Measurements from ENCODE around the gene EBI3. TPM values are rescaled to one million over a fixed set of nuclear protein-coding genes. Genes with fewer than 3 reads are reported as not detected.
"Not testable (repeated sequence)": the region's sequence is repeated elsewhere in the genome, so short reads cannot be mapped to it uniquely, and the experiment has no call there.

The EBI3 gene
- total RNA-seq, 1 experiment from 2014 or later, result not detected

DNA sequence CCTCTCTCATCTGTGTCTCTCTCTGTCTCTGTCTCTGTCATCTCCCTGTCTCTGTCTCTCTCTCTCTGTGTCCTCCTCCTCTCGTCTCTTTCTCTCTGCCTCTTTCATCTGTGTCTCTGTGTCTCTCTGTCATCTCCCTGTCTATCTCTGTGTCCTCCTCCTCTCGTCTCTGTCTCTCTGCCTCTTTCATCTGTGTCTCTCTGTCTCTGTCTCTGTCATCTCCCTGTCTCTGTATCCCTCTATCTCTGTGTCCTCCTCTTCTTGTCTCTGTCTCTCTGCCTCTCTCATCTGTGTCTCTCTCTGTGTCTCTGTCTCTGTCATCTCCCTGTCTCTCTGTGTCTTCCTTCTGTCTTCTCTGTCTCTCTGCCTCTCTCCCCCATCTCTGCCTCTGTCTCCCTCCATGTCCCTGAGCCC is 551 bp upstream of the EBI3 start:
- H3K4me1 ChIP-seq (ENCODE audit: insufficient read depth, low read length), result peaks cover 7% of the 10 kb centered on the region; the same call in 1 of the 2 replicates
- ChIA-PET POLR2A (ENCODE audit: unreplicated experiment) (no interaction called here), CTCF (no interaction called here)
- H3K9me3 ChIP-seq (ENCODE audit: low read length), result no peaks in the 10 kb centered on the region
- DNase-seq (no peak), ATAC-seq (no peak)
- H4K20me1 ChIP-seq (ENCODE audit: low read length), result no peaks in the 10 kb centered on the region
- peak overlapping the region; percentile 19; the same call in 1 of the 2 replicates for H3K4me2 ChIP-seq (ENCODE audit: low read length)
- H3K36me3 ChIP-seq (ENCODE audit: low read depth, low read length), result no peaks in the 10 kb centered on the region
- no peaks in the 10 kb centered on the region for H3K9me2 ChIP-seq (replicated peaks; ENCODE audit: low read length)
- H3F3A ChIP-seq (ENCODE audit: low read length, unreplicated experiment), result no peaks in the 10 kb centered on the region
- 0 out of 2 replicates have a peak, but pooled peaks cover 7% of the 10 kb centered on the region for H3K27me3 ChIP-seq (ENCODE audit: low read length)
- no peak overlapping the region for H3K9ac ChIP-seq (ENCODE audit: low read length)
- H3K4me3 ChIP-seq (ENCODE audit: low read length), result no peak overlapping the region
- no TSS peak for BruUV-seq (replicated peaks)
- no peak for TF ChIP-seq EZH2 (IDR thresholded peaks at IDR 0.05; ENCODE audit: low read length, unreplicated experiment)
- TF ChIP-seq EZH2phosphoT487 (IDR thresholded peaks at IDR 0.05; ENCODE audit: borderline replicate concordance, low read length), result no peak
- TF ChIP-seq, protein P1, sequence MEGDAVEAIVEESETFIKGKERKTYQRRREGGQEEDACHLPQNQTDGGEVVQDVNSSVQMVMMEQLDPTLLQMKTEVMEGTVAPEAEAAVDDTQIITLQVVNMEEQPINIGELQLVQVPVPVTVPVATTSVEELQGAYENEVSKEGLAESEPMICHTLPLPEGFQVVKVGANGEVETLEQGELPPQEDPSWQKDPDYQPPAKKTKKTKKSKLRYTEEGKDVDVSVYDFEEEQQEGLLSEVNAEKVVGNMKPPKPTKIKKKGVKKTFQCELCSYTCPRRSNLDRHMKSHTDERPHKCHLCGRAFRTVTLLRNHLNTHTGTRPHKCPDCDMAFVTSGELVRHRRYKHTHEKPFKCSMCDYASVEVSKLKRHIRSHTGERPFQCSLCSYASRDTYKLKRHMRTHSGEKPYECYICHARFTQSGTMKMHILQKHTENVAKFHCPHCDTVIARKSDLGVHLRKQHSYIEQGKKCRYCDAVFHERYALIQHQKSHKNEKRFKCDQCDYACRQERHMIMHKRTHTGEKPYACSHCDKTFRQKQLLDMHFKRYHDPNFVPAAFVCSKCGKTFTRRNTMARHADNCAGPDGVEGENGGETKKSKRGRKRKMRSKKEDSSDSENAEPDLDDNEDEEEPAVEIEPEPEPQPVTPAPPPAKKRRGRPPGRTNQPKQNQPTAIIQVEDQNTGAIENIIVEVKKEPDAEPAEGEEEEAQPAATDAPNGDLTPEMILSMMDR (conservative IDR thresholded peaks at IDR 0.05; ENCODE audit: low read depth, low read length), result no peak
- intact Hi-C loops (cut with micrococcal nuclease), result no loop called here
- no peaks in the 10 kb centered on the region for H3K79me2 ChIP-seq (ENCODE audit: low read length)
- H3K27ac ChIP-seq (ENCODE audit: low read length), result no peak overlapping the region
- H2AFZ ChIP-seq (ENCODE audit: low read length), result 0 out of 2 replicates have a peak overlapping the region, but pooled peaks have one; percentile 6

DNA sequence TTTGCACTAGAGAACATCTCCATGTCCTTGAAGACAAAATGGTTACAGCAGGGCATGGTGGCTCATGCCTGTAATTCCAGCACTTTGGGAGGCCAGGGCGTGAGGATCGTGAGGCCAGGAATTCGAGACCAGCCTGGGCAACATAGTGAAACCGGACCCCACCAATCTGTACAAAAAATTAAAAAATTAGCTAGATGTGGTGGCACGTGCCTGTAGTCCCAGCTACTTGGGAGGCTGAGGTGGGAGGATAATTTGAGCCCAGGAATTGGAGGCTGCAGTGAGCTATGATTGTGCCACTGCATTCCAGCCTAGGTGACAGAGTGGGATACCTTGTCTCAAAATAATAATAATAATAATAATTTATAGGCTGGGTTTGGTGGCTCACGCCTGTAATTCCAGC is 914 bp downstream of the EBI3 start:
- H3K27ac ChIP-seq (ENCODE audit: low read length); H3K79me2 ChIP-seq (ENCODE audit: low read length); DNase-seq; H3K4me3 ChIP-seq (ENCODE audit: low read length); H3K36me3 ChIP-seq (ENCODE audit: low read depth, low read length); CTCF ChIA-PET; H2AFZ ChIP-seq (ENCODE audit: low read length); H3F3A ChIP-seq (ENCODE audit: low read length, unreplicated experiment); H3K4me2 ChIP-seq (ENCODE audit: low read length); H3K9ac ChIP-seq (ENCODE audit: low read length); BruUV-seq (replicated peaks); H3K4me1 ChIP-seq (ENCODE audit: insufficient read depth, low read length); intact Hi-C loops (cut with micrococcal nuclease); H3K27me3 ChIP-seq (ENCODE audit: low read length); H3K9me3 ChIP-seq (ENCODE audit: low read length); H4K20me1 ChIP-seq (ENCODE audit: low read length); H3K9me2 ChIP-seq (replicated peaks; ENCODE audit: low read length); ATAC-seq: not testable (repeated sequence)
- POLR2A ChIA-PET (ENCODE audit: unreplicated experiment), result interaction anchor here (0.6 kb wide), 1 partner anchor 113 kb away, joined by 4 read pairs; the partner anchor contains the start of gene MPND

DNA sequence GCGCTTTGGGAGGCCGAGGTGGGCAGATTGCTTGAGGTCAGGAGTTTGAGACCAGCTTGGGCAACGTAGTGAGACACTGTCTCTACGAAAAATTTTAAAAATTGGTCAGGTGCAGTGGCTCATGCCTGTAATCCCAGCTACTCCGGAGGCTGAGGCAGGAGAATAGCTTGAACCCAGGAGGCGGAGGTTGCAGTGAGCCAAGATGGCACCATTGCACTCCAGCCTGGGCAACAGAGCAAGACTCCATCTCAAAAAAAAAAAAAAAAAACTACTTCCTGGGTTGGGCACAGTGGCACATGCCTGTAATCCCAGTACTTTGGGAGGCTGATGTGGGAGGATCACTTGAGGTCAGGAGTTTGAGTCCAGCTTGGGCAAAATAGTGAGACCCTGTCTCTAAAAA is 2.2 kb downstream of the EBI3 start:
- H3K27ac ChIP-seq (ENCODE audit: low read length); H3K9ac ChIP-seq (ENCODE audit: low read length); H3K4me1 ChIP-seq (ENCODE audit: insufficient read depth, low read length); H3K79me2 ChIP-seq (ENCODE audit: low read length); ATAC-seq; H3K9me2 ChIP-seq (replicated peaks; ENCODE audit: low read length); POLR2A ChIA-PET (ENCODE audit: unreplicated experiment); H3K36me3 ChIP-seq (ENCODE audit: low read depth, low read length); H3K4me2 ChIP-seq (ENCODE audit: low read length); H2AFZ ChIP-seq (ENCODE audit: low read length); H3F3A ChIP-seq (ENCODE audit: low read length, unreplicated experiment); H3K9me3 ChIP-seq (ENCODE audit: low read length); H3K27me3 ChIP-seq (ENCODE audit: low read length); intact Hi-C loops (cut with micrococcal nuclease); DNase-seq; BruUV-seq (replicated peaks); H3K4me3 ChIP-seq (ENCODE audit: low read length); H4K20me1 ChIP-seq (ENCODE audit: low read length): not testable (repeated sequence)
- CTCF ChIA-PET, result interaction anchor here (0.7 kb wide), 2 partner anchors 12 to 1573 kb away, joined by 4 to 6 read pairs; no protein-coding TSS in a partner anchor

DNA sequence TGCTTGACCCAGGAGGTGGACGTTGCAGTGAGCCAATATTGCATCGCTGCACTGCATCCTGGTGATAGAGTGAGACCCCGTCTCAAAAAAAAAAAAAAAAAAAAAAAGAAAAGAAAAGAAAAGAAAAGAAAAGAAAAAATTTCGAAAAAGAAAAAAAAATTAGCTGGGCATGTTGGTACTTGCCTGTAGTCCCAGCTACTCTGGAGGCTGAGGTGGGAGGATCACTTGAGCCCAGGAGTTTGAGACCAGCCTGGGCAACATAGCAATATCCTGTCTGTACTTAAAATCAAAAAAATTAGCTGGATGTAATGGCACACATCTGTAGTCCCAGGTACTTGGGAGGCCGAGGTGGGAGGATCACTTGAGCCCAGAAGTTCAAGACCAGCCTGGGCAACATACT is 2.8 kb downstream of the EBI3 start:
- H3K4me3 ChIP-seq (ENCODE audit: low read length); BruUV-seq (replicated peaks); H3K4me1 ChIP-seq (ENCODE audit: insufficient read depth, low read length); ATAC-seq; H3F3A ChIP-seq (ENCODE audit: low read length, unreplicated experiment); H3K4me2 ChIP-seq (ENCODE audit: low read length); H3K9ac ChIP-seq (ENCODE audit: low read length); H3K9me3 ChIP-seq (ENCODE audit: low read length); DNase-seq; H3K36me3 ChIP-seq (ENCODE audit: low read depth, low read length); H3K27me3 ChIP-seq (ENCODE audit: low read length); H3K79me2 ChIP-seq (ENCODE audit: low read length); intact Hi-C loops (cut with micrococcal nuclease); H4K20me1 ChIP-seq (ENCODE audit: low read length); H2AFZ ChIP-seq (ENCODE audit: low read length); POLR2A ChIA-PET (ENCODE audit: unreplicated experiment); H3K27ac ChIP-seq (ENCODE audit: low read length); H3K9me2 ChIP-seq (replicated peaks; ENCODE audit: low read length): not testable (repeated sequence)
- CTCF ChIA-PET, result interaction anchor here (0.6 kb wide), 1 partner anchor 261 kb away, joined by 3 read pairs; the partner anchor contains the start of gene DAPK3

All from PC-3 (cell line).